NCI-H446 treated with DMSO at 0.1 percent for 48 hours (cell line): ENCODE measurements around the gene PACRG.

ENCODE experiments used
- DNase-seq: peaks from one replicate; lab custom pipeline; 2025; lab: John Stamatoyannopoulos, UW

The PACRG gene

GRCh38 chr6:163243692-163244589 is 516.2 kb downstream of the PACRG start:
- no peak for DNase-seq

- no peak for DNase-seq
These were observed 520.3 kb downstream of the PACRG start for GRCh38 chr6:163248051-163248450.

- no peak for DNase-seq
These were observed 521.9 kb downstream of the PACRG start for GRCh38 chr6:163249651-163250101.

- no peak for DNase-seq
These were observed 522.3 kb downstream of the PACRG start for GRCh38 chr6:163250116-163250515.

- DNase-seq = no peak
These were observed 524.4 kb downstream of the PACRG start for GRCh38 chr6:163252061-163252591.

GRCh38 chr6:163253556-163254213 is 525.9 kb downstream of the PACRG start:
- DNase-seq = no peak

DNA sequence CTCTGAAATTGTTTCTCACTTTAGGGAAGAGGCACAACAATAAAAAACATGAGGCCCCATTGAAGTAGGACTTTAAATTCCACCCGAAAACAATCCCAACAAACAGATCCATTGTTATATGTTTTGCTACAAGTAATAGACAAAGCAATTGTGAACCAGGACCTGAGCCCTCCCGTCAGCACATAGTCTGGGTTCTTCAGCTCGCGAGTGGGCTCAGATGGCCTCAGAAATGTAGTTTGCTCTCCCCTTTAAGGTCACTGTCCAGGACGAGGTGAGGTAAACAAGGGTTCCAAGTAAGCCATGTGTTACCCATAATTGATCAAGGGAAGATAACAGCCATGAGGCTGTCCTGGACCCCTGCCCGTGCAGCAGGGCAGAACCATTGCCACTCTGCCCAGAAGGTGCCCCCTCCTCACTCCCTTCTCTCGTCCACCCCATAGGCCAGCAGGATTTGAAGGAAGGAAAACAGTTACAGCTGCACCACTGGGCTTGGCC is 526.6 kb downstream of the PACRG start:
- no peak for DNase-seq

GRCh38 chr6:163255265-163255664 is 527.5 kb downstream of the PACRG start:
- no peak for DNase-seq

DNA sequence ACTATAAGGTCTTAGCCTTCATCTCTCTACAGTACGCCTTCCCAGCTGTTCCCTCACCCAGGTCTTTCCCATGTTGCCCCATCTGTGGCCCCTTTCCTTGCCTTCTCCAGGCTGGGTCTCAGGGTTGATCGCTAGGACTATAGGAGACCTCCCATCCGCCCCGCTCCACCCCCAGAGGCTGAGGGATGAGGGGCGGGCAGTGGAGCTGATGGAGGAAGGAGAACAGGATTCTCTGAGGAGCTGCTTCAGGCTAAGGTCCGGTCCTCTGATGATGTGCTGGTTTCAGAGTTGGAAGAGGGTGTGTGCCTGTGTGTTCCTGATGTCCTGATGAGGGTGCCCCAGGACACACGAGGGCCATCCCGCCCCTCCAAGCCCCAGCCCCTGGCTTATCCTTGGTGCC is 531.9 kb downstream of the PACRG start:
- DNase-seq = no peak

DNA sequence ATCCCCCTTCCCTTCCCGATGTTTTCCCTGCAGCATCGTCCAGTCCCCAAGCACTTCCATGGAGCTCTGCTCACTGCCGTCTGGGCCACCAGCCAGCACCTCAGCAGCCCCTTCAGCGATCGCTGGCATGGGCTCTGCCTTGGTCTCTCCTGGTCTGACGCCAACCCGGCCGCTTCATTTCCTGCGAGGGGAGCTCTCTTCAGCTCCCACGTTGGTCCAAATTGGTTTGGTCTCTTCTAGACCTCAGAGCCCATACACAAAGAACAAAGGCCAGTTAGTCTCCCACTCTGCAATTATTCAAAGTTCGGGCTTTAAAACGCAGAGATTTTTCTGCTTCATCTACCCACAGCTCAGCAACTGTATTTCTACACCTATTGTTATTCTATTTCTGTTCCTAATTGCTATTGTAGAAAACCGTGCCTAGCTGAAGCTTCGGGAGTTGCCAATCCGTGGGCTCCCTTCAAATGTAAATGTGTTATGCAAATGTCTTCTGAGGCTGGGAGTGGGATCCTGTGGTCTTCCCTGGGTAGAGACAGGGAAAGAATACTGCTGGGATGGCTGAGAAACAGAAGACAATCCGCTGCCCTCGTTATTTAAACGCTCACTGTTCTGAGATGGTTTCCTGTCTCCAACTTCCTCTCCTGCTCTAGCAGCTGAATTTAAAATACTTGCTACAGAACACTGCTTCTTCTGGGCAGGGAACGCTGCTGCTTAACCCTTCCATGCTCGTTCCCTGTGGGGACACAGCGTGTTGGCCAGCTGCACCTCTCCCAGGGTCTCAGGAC is 532.5 kb downstream of the PACRG start:
- no peak for DNase-seq

DNA sequence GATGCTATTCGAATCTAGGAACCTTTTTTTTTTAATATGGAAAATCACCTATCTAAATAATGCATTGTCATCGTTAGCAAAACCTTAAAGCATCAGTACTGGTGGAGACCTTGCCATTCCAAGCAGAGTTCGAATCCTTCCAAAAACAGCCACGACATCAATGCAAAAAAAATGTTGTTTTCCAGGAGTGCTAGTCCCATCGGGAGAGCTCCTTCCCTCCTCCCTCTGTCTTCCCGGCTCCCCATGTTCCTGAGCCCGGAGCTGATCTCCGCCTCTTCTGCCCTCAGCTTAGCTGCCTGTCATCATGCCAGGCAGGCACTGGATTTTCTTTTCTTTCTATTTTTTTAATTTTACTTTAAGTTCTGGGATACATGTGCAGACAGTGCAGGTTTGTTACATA is 533.1 kb downstream of the PACRG start:
- DNase-seq = no peak

DNA sequence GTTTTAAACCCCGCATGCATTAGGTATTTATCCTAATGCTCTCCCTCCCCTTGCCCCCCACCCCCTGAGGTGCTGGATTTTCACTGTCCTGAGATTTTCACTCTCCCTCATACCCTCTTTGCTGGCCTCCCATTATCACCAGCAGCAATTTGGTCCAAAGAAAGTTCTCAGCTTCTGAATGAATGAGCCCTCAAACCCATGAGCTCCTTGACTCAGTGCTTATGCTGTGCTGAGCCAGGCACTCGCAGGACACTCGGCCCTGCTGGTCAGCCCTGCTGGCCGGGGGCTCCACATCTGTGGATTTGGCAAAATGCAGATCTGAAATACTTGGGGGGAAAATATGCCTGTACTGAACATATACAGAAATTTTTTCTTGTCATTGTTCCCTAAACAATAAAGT is 533.6 kb downstream of the PACRG start:
- no peak for DNase-seq

- DNase-seq = no peak
These were observed 534.3 kb downstream of the PACRG start for GRCh38 chr6:163262080-163262479.

DNA sequence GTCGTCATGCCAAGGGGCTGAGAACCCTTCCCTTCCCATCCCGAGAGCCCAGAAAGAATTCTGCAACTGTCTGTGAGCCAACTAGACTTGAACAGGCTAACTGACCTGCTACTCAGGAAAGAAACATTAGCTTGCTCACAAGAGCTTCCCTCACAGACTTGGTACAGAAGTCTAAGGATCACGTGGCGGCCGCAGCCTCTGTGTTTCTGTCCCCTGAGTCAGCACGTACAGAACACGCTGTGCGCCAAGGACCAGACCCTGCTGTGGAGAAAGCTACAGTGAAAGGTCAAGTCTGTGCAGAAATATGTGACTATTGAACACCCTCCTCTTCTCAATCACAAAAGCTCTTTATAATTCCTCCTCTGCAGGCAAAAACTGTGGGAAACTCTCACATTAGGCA is 535.4 kb downstream of the PACRG start:
- no peak for DNase-seq

- DNase-seq = no peak
These were observed 536.4 kb downstream of the PACRG start for GRCh38 chr6:163263998-163264661.

GRCh38 chr6:163264662-163265035 is 536.9 kb downstream of the PACRG start:
- DNase-seq = no peak

DNA sequence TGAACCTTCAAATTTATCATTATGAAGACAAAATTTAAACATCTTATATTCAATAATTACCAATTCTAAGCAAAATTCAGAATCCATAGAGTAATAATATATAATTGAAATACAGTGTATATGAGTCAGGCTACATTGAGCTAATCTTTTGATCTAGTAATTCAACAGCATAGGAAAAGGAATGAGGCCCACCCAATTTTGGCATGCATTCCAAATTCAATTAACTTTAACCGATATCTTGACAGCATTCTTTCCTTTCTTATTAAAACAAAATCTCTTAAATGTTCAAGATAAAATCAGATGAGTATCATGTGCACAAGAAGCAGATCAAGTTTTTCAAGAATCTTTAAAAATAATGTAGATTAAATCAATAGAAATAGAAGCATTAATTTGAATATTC is 553.9 kb downstream of the PACRG start:
- no peak for DNase-seq

DNA sequence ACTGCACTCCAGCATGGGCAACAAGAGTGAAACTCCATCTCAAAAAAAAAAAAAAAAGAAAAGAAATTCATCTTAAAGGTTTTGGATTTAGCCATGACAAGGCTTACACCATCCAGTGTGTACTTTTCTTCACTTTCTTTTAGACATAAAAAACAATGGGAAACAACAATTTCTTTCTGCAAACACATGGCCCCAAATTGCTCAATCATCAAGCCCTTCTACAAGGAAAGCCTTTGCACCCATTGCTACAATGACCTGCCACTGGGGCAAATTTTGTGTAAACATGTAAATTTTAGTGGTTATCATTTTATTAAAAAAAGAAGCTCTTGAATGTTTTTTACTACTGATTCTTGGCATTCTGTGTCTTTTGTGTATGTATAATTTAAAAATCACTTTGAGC is 554.9 kb downstream of the PACRG start:
- DNase-seq = no peak

- DNase-seq = no peak
These were observed 556.4 kb downstream of the PACRG start for GRCh38 chr6:163284151-163284550.

- DNase-seq = no peak
These were observed 557.9 kb downstream of the PACRG start for GRCh38 chr6:163285691-163286090.

DNA sequence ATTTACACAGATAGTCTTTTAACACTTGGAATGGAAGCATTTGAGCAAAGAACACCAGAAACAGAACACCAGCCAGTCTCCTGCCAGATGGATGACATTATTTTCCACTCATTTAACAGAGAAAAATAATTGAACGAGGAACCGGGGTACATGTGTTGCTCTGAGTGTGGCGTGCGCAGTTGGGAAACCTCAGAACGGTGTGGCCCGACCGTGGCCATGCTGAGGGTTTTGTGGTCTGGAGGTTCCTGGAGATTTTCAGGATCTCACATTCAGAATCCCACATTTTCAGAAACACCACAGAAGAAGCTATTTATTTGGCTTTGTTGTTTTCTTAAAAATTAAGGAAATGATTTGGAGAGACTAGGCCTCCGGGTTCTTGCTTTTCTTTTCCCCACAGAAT is 559.9 kb downstream of the PACRG start:
- no peak for DNase-seq

GRCh38 chr6:163288066-163288465 is 560.3 kb downstream of the PACRG start:
- DNase-seq = no peak
